Measurements from ENCODE around the gene LHX6.

Gene LHX6

DNA sequence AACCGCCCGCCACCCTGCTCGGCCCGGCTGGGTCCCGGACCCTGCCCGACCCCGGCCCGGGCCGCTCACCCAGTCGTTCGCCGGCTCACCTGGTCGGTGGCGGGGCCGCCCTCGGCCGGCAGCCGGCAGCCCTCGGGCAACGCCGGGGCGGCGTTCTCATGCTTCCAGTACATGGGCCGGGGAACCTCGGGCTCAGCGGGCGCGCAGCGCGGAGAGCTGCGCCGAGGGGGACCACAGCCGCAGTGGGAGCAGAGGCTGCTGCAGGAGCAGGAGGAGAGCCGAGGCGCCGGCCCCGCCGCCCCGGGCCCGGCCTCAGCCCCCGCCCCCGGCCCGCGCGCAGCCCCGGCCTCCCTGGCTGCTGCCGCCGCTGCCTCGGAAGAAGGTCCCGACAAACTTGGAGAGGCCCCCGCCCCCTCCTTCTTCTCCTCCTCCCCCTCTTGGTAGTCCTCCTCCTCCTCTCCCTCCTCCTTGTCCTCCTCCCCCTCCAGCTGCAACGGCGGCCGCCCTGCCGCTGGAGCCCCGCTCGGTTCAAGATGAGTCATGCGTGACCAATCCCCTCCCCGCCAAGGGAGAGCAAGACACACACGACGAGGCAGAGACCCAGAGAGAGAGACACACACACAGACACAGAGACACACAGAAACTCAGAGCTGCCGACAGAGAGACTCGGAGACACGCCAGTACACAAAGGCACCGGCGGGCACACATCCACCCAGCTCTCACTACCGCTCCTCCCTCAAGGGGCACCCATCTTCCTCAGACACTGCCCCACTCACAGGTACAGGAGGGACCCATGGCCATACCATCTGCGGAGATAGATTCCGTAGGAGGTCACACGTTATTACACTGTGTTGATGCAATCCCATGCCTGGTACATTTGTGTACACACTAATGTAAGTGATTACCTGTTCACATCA lies at the start of gene LHX6:
Gene LHX6, minus strand, starts transcription at position 390 of the 917 bp plus-strand sequence. Its CDS starts 217 bp downstream, at position 173.
- DNase-seq, result peak; percentile 42
- in situ Hi-C loops (cut with MboI; ENCODE audit: low pct_unique_long_range_greater_than_20kb, low sequenced_read_pairs), result no loop called here

- no peak for DNase-seq
- in situ Hi-C loops (cut with MboI; ENCODE audit: low pct_unique_long_range_greater_than_20kb, low sequenced_read_pairs), result no loop called here
Measured at GRCh38 chr9:122277285-122277897, 48.6 kb upstream of the LHX6 start.

DNA sequence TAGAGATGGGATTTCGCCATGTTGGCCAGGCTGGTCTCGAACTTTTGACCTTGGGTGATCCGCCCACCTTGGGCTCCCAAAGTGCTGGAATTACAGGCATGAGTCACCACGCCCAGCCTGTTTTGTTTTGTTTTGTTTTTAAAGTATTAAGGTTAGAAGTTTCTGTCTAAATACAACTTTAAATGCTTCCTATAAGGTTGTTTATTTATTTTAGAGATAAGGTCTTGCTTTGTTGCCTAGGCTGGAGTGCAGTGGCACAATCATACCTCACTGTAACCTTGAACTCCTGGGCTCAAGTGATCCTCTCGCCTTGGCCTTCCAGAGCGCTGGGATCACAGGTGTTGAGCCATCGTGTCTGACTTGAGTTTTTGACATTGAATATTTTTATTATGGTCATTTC lies 47.3 kb upstream of the LHX6 start:
- DNase-seq, result no peak
- in situ Hi-C loops (cut with MboI; ENCODE audit: low pct_unique_long_range_greater_than_20kb, low sequenced_read_pairs), result no loop called here

- in situ Hi-C loops (cut with MboI; ENCODE audit: low pct_unique_long_range_greater_than_20kb, low sequenced_read_pairs), result no loop called here
- DNase-seq, result no peak
Measured at GRCh38 chr9:122274055-122274454, 45.3 kb upstream of the LHX6 start.

DNA sequence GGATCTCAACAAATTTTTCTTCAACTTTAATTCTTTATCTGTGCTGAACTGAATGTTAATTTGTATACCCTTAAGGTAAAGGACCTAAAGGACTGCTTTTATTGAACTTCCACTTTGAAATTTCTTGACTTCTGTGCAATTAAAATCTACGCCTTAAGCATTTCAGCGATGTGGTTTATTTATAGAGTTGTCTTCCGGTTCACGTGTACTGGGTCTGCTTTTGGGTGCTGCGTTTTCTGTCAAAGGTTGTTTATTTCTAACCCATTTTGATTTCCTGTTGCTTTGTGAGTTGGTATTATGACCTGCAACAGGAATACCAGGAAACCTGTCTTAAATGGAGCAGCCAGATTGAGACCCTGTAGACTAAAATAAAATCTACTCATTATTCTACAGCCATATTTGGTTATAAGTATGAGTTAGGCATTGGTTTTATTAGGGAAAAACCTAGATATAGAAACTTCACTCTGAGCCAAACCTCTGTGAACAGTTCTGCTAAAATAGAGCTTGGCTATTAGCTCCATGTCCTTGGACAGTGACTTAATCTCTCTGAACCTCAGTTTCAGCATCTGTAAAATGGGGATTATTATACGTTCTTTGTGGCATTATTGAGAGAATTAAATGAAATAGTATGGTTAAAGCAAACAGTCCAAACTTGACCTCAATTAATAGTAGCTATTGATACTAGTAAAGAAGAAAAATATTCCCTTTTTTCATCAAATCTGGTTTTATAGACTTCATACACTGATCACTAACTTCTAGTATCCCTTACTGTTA lies 39.5 kb upstream of the LHX6 start:
- no peak for DNase-seq
- in situ Hi-C loops (cut with MboI; ENCODE audit: low pct_unique_long_range_greater_than_20kb, low sequenced_read_pairs), result no loop called here

- in situ Hi-C loops (cut with MboI; ENCODE audit: low pct_unique_long_range_greater_than_20kb, low sequenced_read_pairs), result no loop called here
- no peak for DNase-seq
Measured at GRCh38 chr9:122265149-122265915, 36.6 kb upstream of the LHX6 start.

DNA sequence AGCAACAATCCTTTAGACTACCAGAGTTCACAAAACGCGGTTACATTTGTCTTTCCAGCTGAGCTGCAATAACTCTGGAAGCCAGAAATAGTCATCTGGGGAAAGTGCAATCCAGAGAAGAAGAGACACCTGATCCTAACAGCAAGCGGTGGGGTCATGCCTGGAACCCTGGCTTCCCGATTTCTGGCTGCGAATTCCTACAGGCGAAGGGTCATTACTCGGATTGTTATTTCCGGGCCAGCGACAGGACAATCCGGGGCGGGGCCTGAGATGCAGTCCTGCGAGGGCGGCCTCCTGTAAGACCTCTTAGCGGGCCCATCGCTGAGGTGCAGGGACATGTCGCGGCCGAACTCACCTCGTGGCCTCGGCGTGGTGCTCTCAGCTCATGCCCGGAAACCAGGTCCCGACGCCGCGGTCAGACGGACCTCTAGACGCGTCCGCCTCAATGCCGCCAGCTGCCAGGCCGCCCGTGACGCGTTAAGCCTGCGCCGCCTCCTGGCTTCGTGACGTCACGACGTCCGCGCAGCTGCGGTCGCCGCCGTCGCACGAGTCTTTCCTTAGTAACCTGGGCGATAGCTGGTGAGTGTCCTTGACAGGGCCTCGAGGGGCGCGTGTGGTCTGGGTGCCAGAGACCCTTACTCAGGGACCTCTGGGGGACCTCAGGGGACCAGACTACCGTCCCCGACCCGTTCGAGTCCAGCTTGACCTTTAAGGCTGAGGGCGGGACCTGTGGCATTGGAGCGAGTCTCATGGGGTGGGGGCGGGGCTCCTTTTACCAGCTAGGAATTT lies 35.8 kb upstream of the LHX6 start, which contains the start of the genes MRRF and RBM18:
Gene MRRF, plus strand, starts transcription at position 523 of the 789 bp plus-strand sequence. CDS start 6,010 bp downstream, outside the sequence.
Gene RBM18, minus strand, starts transcription at position 481 of the 789 bp plus-strand sequence. CDS start 3,348 bp downstream, outside the sequence.
- in situ Hi-C loops (cut with MboI; ENCODE audit: low pct_unique_long_range_greater_than_20kb, low sequenced_read_pairs), result no loop called here
- peak; percentile 96 for DNase-seq

DNA sequence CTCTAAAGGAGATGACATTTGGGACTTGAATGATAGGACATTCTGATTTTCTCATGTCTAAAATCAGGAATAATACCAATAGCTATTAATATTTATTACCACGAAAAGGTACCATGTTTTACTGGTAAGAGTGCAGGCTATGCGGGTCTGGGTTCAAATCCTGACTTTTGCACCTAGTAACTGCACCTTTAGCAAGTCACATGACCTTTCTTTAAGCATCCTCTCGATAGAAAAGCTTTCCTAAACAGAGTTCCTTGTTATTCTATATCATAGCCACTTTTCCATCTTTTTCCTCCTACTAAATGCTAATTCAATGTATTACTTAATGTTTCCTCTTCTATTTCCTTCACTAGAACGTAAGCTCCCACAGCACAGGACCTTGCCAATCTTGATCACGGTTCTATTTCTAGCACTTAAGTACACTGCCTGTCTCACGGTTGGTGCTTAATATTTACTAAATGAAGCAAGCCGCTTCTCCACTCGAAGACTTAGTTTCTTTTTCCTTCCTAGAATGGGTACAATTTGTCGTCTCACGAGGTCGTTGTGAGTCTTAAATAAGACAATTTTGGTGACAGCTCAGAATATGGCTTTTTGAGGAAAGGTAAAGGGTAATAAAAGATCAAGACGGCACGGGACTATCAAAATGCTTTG lies 35.1 kb upstream of the LHX6 start:
- in situ Hi-C loops (cut with MboI; ENCODE audit: low pct_unique_long_range_greater_than_20kb, low sequenced_read_pairs), result no loop called here
- no peak for DNase-seq

GRCh38 chr9:122262073-122262472 lies 33.3 kb upstream of the LHX6 start:
- in situ Hi-C loops (cut with MboI; ENCODE audit: low pct_unique_long_range_greater_than_20kb, low sequenced_read_pairs), result no loop called here
- no peak for DNase-seq

DNA sequence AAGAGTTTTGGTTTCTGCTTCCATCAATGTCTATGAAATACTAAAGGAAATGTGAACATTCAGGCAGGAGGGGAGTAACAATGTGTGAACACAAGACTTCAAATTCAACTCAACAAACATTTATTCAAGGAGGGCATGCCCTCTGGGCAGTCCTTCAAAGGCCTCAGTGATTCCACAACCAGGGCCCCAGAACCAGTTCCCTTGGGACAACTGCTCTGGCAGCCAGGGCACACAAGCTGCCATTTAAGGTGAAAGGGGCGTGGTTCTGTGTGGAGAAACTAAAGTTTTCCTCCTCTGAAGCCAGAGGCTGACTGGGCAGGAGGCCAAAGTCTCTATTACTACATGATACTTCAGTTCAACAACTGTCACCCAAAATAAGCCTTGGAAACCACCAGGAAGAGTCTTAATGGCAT lies 32.7 kb upstream of the LHX6 start:
- no peak for DNase-seq
- in situ Hi-C loops (cut with MboI; ENCODE audit: low pct_unique_long_range_greater_than_20kb, low sequenced_read_pairs), result no loop called here

DNA sequence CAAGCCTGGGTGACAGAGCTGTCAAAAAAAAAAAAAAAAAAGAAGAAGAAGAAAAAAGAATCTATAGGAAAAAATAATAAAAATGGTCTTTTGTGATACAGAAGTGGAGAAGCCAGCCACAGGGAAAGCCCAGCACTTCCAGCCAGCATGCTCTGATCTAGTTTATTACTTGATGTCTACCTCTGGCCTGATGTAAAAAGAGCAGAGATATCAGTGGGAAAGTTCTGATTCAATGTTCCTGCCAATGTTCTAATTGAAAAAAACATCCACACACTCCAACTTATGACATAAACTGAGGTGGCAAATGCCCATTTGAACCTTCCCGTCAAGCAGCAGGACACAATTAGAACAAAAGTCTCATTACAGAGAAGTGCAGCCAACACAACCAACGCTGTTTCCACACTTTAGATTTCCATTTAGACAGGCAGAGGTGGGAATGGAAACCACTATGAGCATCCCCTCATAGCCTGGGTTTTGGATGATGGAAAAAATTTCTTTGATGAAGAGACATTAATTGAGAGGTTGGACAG lies 30.2 kb upstream of the LHX6 start:
- in situ Hi-C loops (cut with MboI; ENCODE audit: low pct_unique_long_range_greater_than_20kb, low sequenced_read_pairs), result no loop called here
- DNase-seq, result no peak

DNA sequence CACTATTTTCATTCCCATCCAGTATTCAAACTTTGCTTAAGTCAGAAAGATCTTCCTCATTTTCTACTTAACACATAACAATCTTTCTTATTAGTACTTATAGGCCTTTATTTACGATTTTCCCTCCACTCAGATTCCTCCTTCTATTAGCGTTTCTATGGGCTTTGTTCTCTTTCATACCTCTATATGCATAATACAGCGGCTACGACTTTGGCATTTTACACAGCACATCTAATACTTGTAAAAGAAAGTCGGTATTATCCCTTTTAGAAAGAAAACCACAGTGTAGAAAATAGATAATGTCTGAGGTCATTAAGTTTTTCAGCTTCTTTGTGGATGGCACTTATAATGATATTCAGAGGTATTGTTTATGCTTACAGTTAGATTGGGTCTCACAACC lies 27.4 kb upstream of the LHX6 start:
- DNase-seq, result no peak
- in situ Hi-C loops (cut with MboI; ENCODE audit: low pct_unique_long_range_greater_than_20kb, low sequenced_read_pairs), result no loop called here

GRCh38 chr9:122254761-122255160 lies 26.0 kb upstream of the LHX6 start:
- no peak for DNase-seq
- in situ Hi-C loops (cut with MboI; ENCODE audit: low pct_unique_long_range_greater_than_20kb, low sequenced_read_pairs), result no loop called here

- peak; percentile 49 for DNase-seq
- in situ Hi-C loops (cut with MboI; ENCODE audit: low pct_unique_long_range_greater_than_20kb, low sequenced_read_pairs), result no loop called here
Measured at GRCh38 chr9:122252796-122253195, 24.0 kb upstream of the LHX6 start.

- in situ Hi-C loops (cut with MboI; ENCODE audit: low pct_unique_long_range_greater_than_20kb, low sequenced_read_pairs), result no loop called here
Measured at GRCh38 chr9:122251351-122251750, 22.6 kb upstream of the LHX6 start.

DNA sequence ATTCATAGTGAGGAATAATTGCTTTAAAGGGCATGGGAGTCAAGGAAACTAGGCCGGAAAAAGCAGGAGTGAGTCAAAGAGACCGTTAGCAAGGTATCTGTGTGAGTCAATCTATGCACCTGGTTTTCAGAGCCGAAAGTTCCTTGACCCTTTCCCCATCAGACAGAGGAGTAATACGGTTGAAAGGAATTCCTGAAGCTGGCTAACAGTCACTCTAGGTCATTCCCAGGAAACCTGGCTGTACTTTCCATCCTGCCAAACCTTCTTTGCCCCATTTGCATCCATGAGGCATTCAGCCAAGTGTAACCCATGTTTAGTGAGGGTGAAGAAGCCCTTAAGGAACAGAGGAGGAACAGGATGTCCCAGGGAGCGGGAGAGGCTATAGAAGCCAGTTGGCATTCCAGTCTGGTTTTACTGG lies 19.7 kb upstream of the LHX6 start:
- no peak for DNase-seq
- in situ Hi-C loops (cut with MboI; ENCODE audit: low pct_unique_long_range_greater_than_20kb, low sequenced_read_pairs), result no loop called here

More at GRCh38 chr9:122251351-122251750, 22.6 kb upstream of the LHX6 start:
- no peak for DNase-seq

- in situ Hi-C loops (cut with MboI; ENCODE audit: low pct_unique_long_range_greater_than_20kb, low sequenced_read_pairs), result no loop called here
- DNase-seq, result no peak
Measured at GRCh38 chr9:122246666-122247065, 17.9 kb upstream of the LHX6 start.
